Activated CD8-positive, alpha-beta memory T cell treated with anti-CD3 and anti-CD28 coated beads for 36 hours (primary cell): ENCODE data around the gene EFTUD2. TPM values are rescaled to one million over a fixed set of nuclear protein-coding genes. Genes with fewer than 3 reads are reported as not detected.

Experiments used
- CTCF ChIA-PET: fragments of 350-600 bp; sonication (Branson Sonifier 250); formaldehyde crosslinking; loops from one replicate; lab custom pipeline; 2021; ENCODE audit warnings: antibody characterized with exemption; lab: Charles Lee
- POLR2A ChIA-PET: fragments of 350-600 bp; sonication (Branson Sonifier 250); formaldehyde crosslinking; loops from one replicate; lab custom pipeline; 2021; ENCODE audit warnings: antibody characterized with exemption; lab: Charles Lee
- total RNA-seq, 2 experiments: library from RNA; stranded (reverse); gene quantifications; one replicate each; pipeline ENCODE4 v1.2.3, GENCODE V29; 2021

EFTUD2 gene
- total RNA-seq, 2 experiments from 2014 or later, result 239 to 242 TPM

DNA sequence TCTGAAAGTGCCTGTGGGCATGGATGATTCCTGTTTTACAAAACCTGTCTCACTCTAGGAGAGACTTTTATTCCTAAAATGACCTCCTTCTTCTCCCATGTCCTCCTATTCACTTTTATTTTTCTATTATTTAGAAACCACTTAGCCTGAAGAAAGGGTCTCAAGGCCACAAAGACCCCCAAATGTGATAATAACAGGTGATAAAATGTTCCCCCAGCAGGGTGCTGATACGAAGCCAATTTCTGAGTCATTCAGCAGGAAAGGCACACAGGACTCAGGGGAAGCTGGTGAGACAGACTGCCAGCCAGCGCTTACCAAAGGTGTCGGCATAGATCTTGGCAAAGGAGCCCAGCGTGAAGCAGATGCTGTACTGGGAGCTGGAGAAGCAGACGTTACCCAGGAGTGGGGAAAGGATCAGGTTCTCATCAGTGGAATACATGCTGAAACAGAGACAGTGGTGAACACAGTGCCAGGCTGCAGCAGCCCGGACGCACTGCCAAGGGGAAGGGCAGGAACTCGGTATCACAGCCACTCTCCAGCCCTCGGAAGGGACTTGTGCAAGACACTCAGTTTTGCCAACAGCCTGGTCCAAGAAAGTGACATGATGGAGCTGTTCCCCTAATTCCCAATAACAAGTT, 27.0 kb downstream of the EFTUD2 start:
- CTCF ChIA-PET, result interaction anchor here (1.9 kb wide), 1 partner anchor 93 kb away, joined by 6 read pairs; no protein-coding TSS in a partner anchor

DNA sequence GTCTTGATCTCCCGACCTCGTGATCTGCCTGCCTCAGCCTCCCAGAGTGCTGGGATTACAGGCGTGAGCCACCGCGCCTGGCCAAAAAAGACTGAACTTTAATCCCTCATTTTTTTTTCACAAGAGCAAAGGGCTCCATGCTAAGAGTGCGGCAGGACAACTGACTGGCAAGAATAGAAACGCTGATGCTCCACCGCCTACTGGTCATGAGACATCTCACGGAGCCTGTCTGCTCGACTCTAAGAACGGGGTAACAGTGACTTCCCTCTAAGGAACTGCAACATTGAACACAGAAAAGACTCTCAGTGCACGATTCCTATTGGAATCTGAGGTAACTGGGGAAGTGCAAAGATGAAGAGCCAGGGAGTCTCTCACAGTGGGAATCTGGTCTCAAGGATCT, 27.7 kb downstream of the EFTUD2 start:
- CTCF ChIA-PET, result no interaction called here

More for the DNA sequence above, 27.0 kb downstream of the EFTUD2 start:
- POLR2A ChIA-PET, result no interaction called here

DNA sequence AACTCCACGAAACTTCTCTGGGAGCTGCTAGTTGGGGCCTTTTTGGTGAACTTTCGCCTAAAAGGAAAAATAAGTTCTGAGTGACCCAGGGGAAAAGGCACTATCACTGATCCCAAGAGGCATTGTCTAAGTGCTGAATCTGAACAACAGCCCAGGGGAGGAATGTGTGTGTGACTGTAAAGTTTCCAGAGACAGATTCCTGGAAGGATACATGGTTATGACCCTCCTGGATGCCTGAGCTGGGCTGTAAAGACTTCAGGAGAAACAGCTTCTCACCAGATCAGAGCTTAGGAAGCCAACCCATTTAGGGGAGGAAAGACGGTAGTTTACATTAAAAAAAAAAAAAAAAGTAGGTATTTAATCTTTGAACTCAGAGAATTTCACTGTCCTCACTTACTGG, 31.4 kb downstream of the EFTUD2 start:
- CTCF ChIA-PET, result interaction anchor here (0.7 to 7.9 kb wide), 6 partner anchors 9 to 154 kb away, joined by 3 to 94 read pairs (median 3); partner anchors contain the start of gene GFAP
- POLR2A ChIA-PET, result no interaction called here

More for the DNA sequence above, 27.7 kb downstream of the EFTUD2 start:
- POLR2A ChIA-PET, result no interaction called here

GRCh38 chr17:44865931-44866330, 33.3 kb downstream of the EFTUD2 start:
- CTCF ChIA-PET, result interaction anchor here (0.6 to 7.9 kb wide), 8 partner anchors 11 to 490 kb away, joined by 3 to 94 read pairs (median 4); no protein-coding TSS in a partner anchor
- POLR2A ChIA-PET, result interaction anchor here (0.5 kb wide), 1 partner anchor 692 kb away, joined by 4 read pairs; no protein-coding TSS in a partner anchor

DNA sequence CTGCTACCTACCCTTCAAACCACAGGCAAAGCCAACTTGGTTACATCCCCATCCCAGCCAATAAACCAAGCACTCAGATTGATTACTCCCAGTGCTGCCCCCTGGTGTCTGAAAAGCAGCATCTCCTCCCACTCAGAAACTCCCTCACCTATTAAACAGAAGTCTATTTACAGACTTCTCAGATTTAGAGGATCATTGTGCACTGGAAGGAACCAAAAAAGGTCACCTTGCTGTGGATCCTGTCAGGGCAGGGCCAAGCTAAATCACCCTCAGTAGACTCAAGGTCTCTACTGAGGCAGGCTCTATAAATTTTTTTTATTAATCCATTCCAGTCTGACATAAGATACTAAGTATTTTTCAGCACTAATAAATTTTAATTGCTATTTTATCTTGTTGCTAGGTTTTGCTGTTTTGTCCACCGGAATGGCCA, 34.0 kb downstream of the EFTUD2 start:
- CTCF ChIA-PET, result interaction anchor here (0.6 to 7.9 kb wide), 9 partner anchors 12 to 331 kb away, joined by 3 to 94 read pairs (median 4); no protein-coding TSS in a partner anchor
- POLR2A ChIA-PET, result interaction anchor here (0.5 kb wide), 1 partner anchor 691 kb away, joined by 4 read pairs; no protein-coding TSS in a partner anchor

DNA sequence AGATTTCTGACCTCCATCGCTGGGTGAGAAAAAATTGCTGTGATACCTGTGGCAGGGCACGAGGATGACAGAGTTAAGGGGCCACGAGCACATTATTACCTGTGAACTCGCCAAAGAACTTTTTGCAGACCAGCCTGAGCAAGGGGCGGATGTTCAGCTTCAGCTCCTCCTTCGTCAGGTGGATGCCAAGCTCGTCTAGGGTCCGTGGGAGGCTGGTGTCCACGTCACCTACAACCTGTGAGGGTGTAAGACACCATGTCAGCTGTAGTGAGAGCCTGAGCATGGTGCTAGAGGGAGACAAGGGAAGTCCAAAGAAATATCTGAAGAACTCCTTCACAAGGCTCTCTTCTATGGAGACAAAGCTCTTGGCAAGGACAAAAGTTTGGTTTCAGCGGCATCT, 34.4 kb downstream of the EFTUD2 start:
- ChIA-PET POLR2A (no interaction called here), CTCF (interaction anchor here (0.6 to 7.9 kb wide), 8 partner anchors 12 to 331 kb away, joined by 3 to 94 read pairs (median 4); no protein-coding TSS in a partner anchor)

GRCh38 chr17:44863061-44863918, 36.0 kb downstream of the EFTUD2 start:
- POLR2A ChIA-PET, result no interaction called here
- CTCF ChIA-PET, result interaction anchor here (0.7 to 7.9 kb wide), 2 partner anchors 86 to 172 kb away, joined by 3 to 94 read pairs; no protein-coding TSS in a partner anchor

DNA sequence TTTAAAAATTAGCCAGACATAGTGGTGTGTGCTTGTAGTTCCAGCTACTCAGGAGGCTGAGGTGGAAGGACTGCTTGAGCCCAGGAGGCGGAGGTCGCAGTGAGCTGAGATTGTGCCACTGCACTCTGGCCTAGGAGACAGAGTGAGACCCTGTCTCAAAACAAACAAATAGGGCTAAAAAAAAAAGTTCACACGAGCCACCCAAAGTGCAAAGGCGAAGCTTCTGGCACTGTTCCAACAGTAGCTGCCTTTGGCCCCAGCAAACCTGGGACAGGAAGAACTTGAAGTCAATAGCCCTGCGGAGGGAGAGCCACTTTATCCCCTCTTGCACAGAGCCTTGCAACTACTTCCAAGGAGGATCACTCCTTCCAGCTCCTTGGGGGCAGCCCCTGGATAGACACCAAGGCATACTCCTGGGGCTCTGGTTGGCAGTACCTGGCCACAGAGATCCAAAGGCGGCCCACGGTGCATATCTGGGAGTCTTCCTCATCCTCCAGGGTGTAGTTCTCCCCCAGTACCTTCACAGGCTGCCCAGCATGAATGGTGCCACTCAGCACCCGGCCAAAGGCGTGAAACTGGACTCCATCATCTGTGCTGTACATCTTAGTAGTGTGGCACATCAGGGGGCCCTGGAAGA, 36.8 kb downstream of the EFTUD2 start:
- POLR2A ChIA-PET, result no interaction called here
- CTCF ChIA-PET, result interaction anchor here (0.7 to 1.3 kb wide), 3 partner anchors 83 to 171 kb away, joined by 3 to 5 read pairs (median 3); no protein-coding TSS in a partner anchor

- ChIA-PET CTCF (interaction anchor here (0.7 to 1.2 kb wide), 3 partner anchors 8 to 207 kb away, joined by 3 read pairs; no protein-coding TSS in a partner anchor), POLR2A (no interaction called here)
These were observed 39.5 kb downstream of the EFTUD2 start for GRCh38 chr17:44859701-44860100.

- ChIA-PET POLR2A (no interaction called here), CTCF (no interaction called here)
These were observed 45.1 kb downstream of the EFTUD2 start for GRCh38 chr17:44854192-44854591.

- CTCF ChIA-PET, result interaction anchor here (0.5 kb wide), 1 partner anchor 16 kb away, joined by 3 read pairs; no protein-coding TSS in a partner anchor
- POLR2A ChIA-PET, result interaction anchor here (0.5 kb wide), 1 partner anchor 45 kb away, joined by 6 read pairs; no protein-coding TSS in a partner anchor
These were observed 48.6 kb downstream of the EFTUD2 start for GRCh38 chr17:44850612-44851011.

DNA sequence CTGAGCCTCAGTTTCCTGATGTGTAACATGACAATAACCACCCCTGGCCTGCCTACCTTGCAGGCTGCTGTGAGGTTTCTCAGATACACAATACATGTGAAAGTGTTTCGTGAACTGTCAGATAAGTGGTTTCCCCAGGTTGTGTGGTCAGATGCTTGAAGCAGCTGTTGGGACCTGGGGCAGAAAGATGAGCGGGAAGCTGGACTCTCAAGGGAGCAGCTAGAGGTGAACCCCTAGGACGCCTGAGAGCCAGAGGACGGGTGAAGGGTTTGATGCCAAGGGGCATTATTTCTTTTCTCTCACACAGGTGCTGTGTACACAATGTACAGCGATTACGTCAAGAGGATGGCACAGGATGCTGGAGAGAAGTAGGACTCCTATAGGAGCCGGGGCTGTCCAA, 49.2 kb downstream of the EFTUD2 start:
- CTCF ChIA-PET, result no interaction called here

GRCh38 chr17:44848961-44849489, 50.2 kb downstream of the EFTUD2 start:
- ChIA-PET POLR2A (interaction anchor here (0.6 kb wide), 1 partner anchor 141 kb away, joined by 6 read pairs; the partner anchor contains the start of gene DBF4B), CTCF (interaction anchor here (0.7 kb wide), 1 partner anchor 11 kb away, joined by 5 read pairs; no protein-coding TSS in a partner anchor)

More for the DNA sequence above, 49.2 kb downstream of the EFTUD2 start:
- POLR2A ChIA-PET, result no interaction called here

GRCh38 chr17:44848257-44848795, 50.9 kb downstream of the EFTUD2 start:
- POLR2A ChIA-PET, result no interaction called here
- CTCF ChIA-PET, result no interaction called here

DNA sequence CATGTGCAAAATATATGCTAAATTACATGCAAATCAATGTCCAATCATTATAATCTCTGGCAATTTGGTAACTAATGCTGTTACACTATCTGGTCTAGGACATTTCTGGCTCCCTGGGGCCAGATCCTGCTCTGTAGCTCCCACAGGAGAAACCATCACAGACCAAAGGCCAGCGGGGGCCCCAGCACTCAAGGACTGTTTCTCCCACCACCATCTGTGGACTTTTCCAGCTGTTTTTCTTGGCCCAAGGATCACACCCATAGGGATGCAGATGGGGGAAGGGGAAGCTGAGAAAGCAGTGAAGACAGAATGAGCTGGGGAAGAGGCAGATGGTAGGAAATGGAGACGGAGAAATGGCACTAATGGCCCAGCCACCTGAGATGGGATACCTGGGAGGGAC, 51.7 kb downstream of the EFTUD2 start, which contains the start of gene HIGD1B:
TSS of gene HIGD1B (plus strand) at position 298 of the 400 bp plus-strand sequence. CDS start 270 bp downstream, outside the sequence.
- POLR2A ChIA-PET, result no interaction called here
- CTCF ChIA-PET, result no interaction called here

DNA sequence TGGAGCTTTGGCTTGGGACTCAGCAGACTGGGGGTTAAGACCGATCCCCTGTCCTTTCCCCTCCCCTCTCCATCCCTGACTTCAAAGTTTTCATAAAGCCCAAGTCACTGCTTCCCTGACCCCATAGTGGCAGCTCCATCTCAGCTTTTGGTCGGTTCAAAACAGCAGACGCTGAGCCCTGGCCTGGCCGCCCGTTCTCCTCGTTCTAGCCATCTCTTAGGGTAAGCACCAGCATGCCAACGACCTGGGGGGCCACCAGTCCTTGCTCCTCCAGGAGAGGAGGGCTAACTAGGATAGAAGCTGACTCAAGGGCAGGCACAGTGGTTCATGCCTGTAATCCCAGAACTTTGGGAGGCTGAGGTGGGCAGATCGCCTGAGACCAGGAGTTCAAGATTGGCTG, 53.0 kb downstream of the EFTUD2 start:
- POLR2A ChIA-PET, result no interaction called here

DNA sequence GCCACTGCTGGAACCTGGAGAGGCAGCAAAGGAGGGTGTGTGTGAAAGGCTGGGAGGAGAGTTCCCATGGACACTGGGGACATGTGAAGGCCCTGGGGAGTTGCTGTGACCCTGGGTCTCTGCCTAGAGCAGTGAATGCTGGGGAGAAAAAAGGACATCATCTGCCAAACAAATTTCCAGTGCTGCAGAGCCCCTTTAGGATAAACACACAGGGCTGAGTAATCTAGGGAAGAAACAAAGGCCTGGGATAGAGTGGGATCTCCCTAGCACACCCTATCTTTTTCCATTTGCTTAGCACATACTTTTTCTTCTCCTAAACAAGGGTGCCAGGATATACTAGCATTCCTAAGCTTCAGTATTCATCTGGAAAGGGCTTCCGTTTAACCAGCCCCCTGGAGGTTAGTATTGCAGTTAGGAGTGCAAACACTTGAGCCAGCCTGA, 54.8 kb downstream of the EFTUD2 start:
- POLR2A ChIA-PET, result no interaction called here
- CTCF ChIA-PET, result interaction anchor here (0.6 kb wide), 2 partner anchors 339 to 390 kb away, joined by 3 read pairs; no protein-coding TSS in a partner anchor

More for the DNA sequence above, 53.0 kb downstream of the EFTUD2 start:
- CTCF ChIA-PET, result interaction anchor here (0.8 to 0.9 kb wide), 2 partner anchors 13 to 19 kb away, joined by 3 read pairs; no protein-coding TSS in a partner anchor

DNA sequence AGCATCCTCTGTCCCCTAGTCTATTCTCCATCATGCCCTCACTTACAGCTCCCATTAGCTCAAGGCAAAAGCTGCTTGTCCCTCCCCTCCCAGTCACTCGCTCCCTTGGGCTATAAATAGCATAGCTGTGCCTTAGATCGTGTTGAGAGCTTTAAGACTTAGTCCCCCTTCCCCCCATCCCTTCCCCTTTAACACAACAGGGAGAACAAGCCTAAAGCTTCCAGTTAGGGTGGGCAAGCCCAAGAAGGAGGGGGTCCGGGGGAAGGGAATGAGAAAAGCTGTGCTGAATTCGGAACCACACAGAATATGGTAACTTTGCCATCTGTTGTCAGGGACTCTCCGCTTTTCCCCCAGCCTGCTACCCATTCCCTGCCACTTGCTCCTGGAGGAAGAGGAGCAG, 56.5 kb downstream of the EFTUD2 start:
- ChIA-PET POLR2A (no interaction called here), CTCF (interaction anchor here (0.5 kb wide), 1 partner anchor 16 kb away, joined by 3 read pairs; no protein-coding TSS in a partner anchor)
